Measurements from ENCODE around the gene SPAM1.
"Not testable (repeated sequence)": the region's sequence is repeated elsewhere in the genome, so short reads cannot be mapped to it uniquely, and the experiment has no call there.

Gene SPAM1

GRCh38 chr7:123888192-123888591, 36.8 kb upstream of the SPAM1 start:
- Histone ChIP-seq H3K9me3 (peaks cover 0 to 7% (median 0%) of the 10 kb centered on the region in 3 donors), H3K36me3 (no peaks in the 10 kb centered on the region), H3K4me3 (no peak overlapping the region), H3K4me1 (no peaks in the 10 kb centered on the region), H3K27ac (no peak overlapping the region), H3K27me3 (no peaks in the 10 kb centered on the region)
- no peak for TF ChIP-seq CTCF (IDR thresholded peaks at IDR 0.05)
- intact Hi-C loops (cut with DNase I; ENCODE audit: low total_unique reads) = no loop called here
- DNase-seq = no peak

DNA sequence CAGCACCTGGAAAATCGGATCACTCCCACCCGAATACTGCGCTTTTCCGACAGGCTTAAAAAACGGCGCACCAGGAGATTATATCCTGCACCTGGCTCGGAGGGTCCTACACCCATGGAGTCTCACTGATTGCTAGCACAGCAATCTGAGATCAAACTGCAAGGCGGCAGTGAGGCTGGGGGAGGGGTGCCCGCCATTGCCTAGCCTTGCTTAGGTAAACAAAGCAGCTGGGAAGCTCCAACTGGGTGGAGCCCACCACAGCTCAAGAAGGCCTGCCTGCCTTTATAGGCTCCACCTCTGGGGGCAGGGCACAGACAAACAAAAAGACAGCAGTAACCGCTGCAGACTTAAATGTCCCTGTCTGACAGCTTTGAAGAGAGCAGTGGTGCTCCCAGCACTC, 30.3 kb upstream of the SPAM1 start:
- H3K4me3 ChIP-seq; H3K27ac ChIP-seq; DNase-seq; H3K27me3 ChIP-seq; H3K36me3 ChIP-seq; H3K4me1 ChIP-seq; intact Hi-C loops (cut with DNase I; ENCODE audit: low total_unique reads): not testable (repeated sequence)
- H3K9me3 ChIP-seq = peaks cover 0 to 10% (median 9%) of the 10 kb centered on the region in 3 donors

DNA sequence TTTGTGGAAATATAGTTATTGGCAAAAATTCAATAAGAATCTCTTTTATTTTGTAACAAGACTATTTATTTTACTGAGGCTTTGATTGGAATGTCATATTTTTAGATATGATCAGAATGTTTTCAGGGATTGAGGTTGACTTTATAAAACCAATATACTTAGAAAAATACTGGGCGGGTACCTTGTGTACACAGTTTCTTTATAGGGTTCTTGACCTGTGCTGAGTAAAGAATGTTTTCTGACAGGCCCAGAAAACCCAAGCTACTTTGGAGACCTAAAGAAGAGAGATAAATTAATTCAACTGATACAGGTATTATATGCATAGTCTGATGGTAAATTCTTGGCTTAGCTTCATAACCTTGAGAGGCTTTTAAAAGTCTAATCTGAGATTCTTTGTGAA, 23.9 kb upstream of the SPAM1 start:
- TF ChIP-seq CTCF (IDR thresholded peaks at IDR 0.05) = no peak
- intact Hi-C loops (cut with DNase I; ENCODE audit: low total_unique reads) = no loop called here
- no peak for DNase-seq
- H3K9me3 ChIP-seq = no peaks in the 10 kb centered on the region
- no peaks in the 10 kb centered on the region for H3K27me3 ChIP-seq
- no peaks in the 10 kb centered on the region for H3K36me3 ChIP-seq
- H3K4me3 ChIP-seq = no peak overlapping the region
- H3K4me1 ChIP-seq = no peaks in the 10 kb centered on the region
- H3K27ac ChIP-seq = no peak overlapping the region

DNA sequence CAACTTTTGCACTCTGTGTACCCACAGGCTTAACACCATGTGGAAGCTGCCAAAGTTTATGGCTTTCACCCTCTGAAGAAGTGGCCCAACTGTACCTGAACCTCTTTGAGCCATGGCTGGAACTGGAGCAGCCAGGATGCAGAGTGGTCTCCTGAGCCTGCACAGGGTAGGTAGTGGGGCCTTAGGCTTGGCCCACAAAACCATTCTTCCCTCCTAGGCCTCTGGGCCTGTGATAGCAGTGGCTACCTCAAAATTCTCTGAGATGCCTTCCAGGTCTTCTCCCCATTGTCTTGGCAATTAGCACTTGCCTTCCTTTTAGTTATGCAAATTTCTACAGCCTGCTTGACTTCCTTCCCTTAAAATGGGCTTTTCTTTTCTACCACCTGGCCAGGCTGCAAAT, 19.3 kb upstream of the SPAM1 start:
- Histone ChIP-seq H3K36me3 (no peaks in the 10 kb centered on the region), H3K27ac (no peak overlapping the region), H3K4me1 (no peaks in the 10 kb centered on the region), H3K27me3 (no peaks in the 10 kb centered on the region), H3K9me3 (no peaks in the 10 kb centered on the region), H3K4me3 (no peak overlapping the region)
- DNase-seq = no peak
- intact Hi-C loops (cut with DNase I; ENCODE audit: low total_unique reads) = no loop called here
- TF ChIP-seq CTCF (IDR thresholded peaks at IDR 0.05) = no peak

DNA sequence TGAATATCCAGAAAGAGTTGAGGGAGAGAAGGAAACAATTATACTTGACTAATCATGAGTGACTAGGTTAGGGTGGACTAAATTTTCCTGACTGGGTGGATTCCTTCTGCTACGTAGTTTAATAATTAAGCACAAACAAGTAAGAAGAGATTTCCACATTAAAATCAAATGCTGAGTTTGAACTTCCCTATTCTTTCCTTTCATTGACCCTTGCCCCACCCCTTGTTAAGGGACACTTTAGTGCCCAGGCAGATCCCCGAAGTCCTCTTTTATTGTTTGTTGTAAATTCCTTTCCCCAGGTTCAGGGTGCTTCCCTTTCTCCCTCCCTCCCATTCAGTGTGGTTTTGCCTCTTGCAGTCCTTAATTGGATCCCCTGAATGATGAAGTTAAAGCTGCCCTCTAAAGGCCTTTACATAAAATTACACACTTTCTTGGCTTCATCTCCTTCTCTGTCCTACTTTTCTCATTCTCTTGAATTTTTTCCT, 8.8 kb upstream of the SPAM1 start:
- H3K36me3 ChIP-seq = no peaks in the 10 kb centered on the region
- intact Hi-C loops (cut with DNase I; ENCODE audit: low total_unique reads) = no loop called here
- DNase-seq = no peak

GRCh38 chr7:123917878-123918277, 7.2 kb upstream of the SPAM1 start:
- no peaks in the 10 kb centered on the region for H3K9me3 ChIP-seq
- no peak for DNase-seq
- no peaks in the 10 kb centered on the region for H3K27me3 ChIP-seq
- H3K4me1 ChIP-seq = no peaks in the 10 kb centered on the region
- TF ChIP-seq CTCF (IDR thresholded peaks at IDR 0.05) = no peak
- no peaks in the 10 kb centered on the region for H3K36me3 ChIP-seq
- intact Hi-C loops (cut with DNase I; ENCODE audit: low total_unique reads) = no loop called here
- no peak overlapping the region for H3K27ac ChIP-seq
- H3K4me3 ChIP-seq = no peak overlapping the region

More for the DNA sequence above, 8.8 kb upstream of the SPAM1 start:
- H3K4me3 ChIP-seq = no peak overlapping the region
- TF ChIP-seq CTCF (IDR thresholded peaks at IDR 0.05) = no peak
- no peaks in the 10 kb centered on the region for H3K9me3 ChIP-seq
- H3K4me1 ChIP-seq = no peaks in the 10 kb centered on the region
- H3K27ac ChIP-seq = no peak overlapping the region
- H3K27me3 ChIP-seq = no peaks in the 10 kb centered on the region

All from tibial artery (tissue), 4 donors.